HG03025 (cell line): ENCODE results near the gene C22orf42.
"Not testable (repeated sequence)": the region's sequence is repeated elsewhere in the genome, so short reads cannot be mapped to it uniquely, and the experiment has no call there.

ENCODE experiments used
- ATAC-seq: cut with Tn5 transposase; IDR thresholded peaks from one replicate; pipeline ENCODE4 v1.9.1; 2021; ENCODE audit warnings: mild to moderate bottlenecking, moderate library complexity; ENCODE audit not compliant: unreplicated experiment, low FRiP score

Gene C22orf42

DNA sequence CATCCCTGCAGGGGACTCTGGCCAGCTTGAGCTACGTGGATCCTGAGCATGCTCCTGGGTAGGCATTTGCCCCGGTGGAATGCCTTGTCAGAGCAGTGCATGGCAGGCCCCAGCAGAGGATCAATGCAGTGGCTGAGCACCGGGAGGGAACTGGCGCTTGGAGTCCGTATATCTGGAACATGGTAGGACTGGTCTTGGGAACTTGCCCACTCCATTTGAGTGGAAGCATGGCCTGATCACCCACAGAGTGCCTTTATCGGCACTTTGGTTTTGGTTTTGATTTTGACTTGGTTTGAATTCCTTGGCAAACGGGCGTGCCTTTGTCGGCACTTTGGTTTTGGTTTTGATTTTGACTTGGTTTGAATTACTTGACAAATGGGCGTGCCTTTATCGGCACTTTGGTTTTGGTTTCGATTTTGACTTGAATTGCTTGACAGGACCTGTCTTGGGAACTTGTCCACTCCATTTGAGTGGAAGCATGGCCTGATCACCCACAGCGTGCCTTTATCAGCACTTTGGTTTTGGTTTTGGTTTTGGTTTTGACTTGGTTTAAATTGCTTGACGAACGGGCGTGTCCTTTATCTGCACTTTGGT lies 21.3 kb downstream of the C22orf42 start:
- not testable (repeated sequence) for ATAC-seq

DNA sequence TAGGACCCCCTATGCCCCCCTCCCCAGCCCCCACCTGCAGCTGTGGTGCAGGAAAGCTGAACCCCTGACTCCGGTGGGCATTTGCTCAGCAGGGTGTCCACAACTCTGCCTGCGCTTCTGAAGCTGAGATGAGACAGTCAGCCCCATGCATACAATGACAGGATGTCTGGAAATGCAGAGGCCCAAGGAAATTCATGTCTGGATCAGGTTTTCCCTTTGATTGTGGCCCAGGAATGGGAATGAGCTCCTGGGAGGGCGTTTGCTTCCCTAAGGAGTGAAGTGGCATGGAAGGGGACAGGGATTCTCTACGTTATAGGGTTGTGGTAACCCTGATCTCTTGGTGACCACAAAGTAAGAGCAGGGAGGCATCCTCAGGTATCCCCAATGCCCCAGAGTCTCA lies 22.2 kb downstream of the C22orf42 start:
- ATAC-seq, result not testable (repeated sequence)

DNA sequence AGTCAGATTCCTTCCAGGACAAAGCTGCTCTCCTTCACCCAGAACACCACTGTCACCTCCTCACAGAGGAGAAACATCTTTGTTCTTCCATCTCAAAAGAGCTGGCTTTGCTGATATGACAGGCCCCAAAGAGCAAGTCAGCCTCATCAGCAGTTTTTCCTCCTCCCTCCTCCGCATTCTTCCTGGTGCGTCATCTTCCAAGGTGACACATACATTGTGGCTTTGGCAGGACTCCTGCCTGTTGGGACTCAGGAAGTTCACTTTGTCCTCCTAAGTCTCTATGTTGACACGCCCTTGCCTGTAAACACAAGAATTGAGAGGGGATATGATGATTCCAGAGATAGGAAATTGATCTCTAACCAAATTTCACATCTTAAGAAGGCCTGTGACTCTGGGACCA lies 23.1 kb downstream of the C22orf42 start:
- ATAC-seq, result not testable (repeated sequence)

DNA sequence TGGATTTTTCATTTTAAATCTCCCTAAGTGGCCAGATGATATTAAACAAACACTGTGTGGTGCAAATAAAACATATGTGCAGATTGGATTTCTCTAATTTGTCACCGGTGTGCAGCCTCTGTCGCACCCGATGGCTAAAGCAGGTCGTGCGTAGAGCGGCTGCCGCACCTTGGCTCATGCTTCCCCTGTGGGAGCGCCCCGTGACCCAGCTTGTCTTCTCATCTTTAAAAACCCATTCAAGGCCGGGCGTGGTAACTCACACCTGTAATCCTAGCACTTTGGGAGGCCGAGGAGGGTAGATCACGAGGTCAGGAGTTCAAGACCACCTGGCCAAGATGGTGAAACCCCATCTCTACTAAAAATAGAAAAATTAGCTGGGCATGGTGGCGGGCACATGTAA lies 24.3 kb downstream of the C22orf42 start:
- not testable (repeated sequence) for ATAC-seq

DNA sequence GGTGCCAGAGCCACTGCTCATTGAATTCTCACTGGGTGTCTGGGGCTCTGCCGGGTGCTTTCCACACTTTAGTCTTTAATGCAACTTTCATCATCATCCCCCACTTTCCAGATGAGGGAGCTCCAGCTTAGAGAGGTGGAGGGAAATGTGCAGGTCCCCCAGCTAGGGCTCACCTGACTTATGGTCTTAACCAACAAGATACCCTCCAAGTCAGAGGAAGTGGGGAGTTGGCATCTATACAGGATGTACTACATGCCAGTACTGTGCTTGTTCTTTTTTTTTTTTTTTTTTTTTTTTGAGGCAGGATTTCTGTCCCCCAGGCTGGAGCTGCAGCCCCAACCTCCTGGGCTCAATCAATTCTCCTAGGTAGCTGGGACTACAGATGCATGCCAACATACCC lies 26.3 kb downstream of the C22orf42 start:
- ATAC-seq, result no peak

DNA sequence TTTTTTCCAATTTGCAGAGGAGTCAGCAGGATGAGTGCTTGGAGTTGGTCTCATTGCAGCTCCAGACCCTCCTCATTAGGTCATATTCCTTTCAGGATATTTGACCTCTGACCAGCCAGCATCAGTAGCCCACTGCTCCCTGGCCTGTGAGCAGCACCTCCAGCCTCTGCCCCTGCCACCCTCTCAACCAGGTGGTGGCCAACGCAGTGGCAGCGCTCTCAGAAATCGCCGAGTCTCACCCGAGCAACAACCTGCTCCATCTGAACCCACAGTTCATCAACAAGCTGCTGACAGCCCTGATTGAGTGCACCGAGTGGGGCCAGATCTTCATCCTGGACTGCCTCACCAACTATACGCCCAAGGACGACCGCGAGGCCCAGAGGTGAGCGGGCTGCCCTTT lies 27.0 kb downstream of the C22orf42 start:
- ATAC-seq, result no peak

DNA sequence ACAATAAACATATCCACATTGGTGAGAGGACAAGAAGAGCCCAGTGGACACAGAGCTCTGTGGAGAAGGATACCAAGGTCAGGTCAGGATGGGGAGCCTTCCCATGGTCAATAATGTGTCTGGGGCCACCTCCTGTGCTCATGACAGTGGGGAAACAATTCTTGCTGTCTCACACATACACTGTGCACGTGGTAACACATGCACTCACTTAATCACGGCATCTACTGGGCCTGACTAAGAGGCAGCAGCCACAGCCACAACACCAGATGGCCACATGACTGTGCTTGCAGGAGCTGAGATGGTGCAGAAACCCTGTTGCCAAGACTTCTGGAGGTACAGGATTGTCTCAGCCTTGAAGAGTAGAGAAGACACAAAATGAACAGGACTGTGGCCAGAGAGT lies 28.6 kb downstream of the C22orf42 start:
- ATAC-seq, result no peak

DNA sequence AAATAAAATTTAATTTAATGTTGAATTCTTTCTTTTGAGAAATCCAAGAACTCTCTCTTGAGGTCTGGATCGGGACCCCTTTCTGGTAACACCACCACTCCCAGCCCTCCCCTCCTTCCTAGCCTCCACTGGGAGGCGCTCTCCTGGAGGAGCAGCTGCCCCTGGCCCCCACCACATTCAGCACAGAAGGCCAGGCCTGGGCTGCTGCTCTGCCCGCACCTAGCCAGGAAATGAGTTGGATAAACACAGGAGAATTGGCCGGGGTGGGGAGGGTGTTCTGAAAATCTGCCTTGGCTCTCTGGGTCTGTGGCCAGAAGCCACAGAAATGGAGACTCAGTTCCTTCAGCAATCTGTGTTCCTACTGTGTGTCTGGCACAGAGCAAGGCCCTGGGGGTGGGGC lies 31.2 kb downstream of the C22orf42 start:
- no peak for ATAC-seq

DNA sequence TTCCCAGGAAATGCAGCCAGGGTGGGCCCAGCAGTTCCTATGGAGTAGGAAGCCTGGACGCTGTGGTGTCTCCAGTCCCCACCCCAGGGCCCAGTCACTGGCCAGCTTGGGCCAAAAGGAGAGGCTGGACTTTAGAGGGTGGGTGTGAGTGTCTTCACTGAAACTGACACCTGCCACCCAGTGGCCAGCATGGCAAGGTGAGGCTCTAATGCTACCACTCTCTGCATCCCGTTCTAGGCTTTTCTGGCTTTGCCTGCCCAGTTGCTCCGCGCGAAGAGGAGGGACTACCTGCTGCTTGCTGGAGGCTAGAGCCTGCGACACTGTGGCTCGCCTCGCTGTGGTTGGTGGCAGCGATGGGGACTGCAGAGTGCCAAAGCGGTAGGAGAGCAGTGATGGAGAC lies 35.4 kb downstream of the C22orf42 start:
- no peak for ATAC-seq

DNA sequence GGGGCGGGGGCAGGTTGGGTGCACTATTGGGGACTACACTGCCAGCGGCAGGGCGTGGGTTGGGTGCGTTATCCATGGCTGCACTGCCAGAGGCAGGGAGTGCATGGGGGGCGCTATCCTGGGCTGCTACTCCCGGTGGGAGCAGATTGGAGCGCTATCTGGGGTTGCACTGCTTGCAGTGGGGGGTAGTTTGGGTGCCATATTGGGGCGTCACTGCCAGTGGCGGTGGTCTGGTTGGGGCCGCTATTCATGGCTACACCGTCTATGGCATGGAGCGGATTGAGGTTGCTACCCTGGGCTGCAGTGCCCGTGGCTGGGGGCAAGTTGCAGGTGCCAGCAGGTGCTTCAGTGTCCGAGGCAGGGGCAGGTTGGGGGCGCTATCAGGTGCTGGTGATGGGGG lies 36.2 kb downstream of the C22orf42 start:
- ATAC-seq, result no peak

DNA sequence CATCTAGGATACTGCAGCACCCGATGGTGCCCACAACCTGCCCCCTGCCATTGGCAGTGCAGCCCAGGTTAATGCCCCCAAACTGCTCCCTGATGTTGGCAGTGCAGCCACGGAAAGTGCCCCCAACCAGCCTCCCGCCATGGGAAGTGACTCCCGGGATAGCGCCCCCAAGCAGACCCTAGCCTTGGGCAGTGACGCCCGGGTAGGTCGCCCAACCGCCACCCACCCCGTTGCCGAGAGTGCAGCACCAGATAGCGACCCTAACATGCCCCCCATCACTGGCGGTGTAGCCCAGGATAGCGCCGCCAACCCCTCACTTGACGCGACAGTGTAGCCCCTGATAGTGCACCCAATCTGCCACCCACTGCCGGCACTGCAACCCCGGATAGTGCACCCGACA lies 38.5 kb downstream of the C22orf42 start:
- no peak for ATAC-seq

DNA sequence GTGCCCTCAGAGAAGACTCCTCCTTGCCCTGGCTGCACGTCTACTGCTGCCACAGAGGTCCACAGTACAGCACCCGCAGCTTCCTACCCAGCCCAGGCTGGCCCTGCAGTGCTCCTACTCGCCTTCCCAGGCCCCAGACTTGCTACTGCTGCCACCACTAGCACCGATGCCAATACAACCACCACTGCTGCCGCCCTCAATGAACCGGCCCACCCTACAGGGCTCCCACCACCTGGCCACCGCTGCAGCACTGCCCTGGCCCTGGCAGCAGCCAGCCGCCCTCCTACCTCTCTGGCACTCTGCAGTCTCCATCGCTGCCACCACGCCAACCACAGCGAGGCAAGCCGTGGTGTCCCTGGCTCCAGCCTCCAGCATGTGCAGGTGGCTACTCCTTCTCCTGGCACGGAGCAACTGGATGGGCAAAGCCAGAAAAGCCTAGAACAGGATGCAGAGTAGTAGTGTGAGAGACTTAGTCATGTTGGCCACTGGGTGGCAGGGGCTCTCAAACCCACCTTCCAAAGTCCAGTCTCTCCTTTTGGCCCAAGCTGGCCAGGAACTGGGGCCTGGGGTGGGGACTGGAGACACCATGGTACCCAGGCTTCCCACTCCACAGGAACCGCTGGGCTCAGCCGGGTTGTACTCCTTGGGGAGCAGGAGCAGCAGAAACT lies 39.4 kb downstream of the C22orf42 start:
- no peak for ATAC-seq

DNA sequence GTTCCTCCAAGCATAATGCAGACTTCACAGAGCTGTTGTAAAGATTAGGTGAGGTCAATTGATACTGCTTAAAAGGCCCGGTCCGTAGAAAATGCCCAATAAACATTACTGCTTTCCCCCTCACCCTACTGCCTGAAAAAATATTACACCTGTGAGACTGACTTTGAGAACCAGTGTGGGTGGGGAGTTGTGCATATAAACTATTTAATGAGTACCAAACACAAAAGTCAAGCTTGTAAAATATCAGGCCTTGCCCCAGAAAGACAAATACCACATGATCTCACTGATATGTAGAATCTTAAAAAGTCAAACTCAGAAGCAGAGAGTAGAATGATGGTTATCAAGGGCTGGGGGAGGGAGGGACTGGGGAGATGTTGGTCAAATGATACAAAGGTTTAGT lies 46.7 kb downstream of the C22orf42 start:
- no peak for ATAC-seq

DNA sequence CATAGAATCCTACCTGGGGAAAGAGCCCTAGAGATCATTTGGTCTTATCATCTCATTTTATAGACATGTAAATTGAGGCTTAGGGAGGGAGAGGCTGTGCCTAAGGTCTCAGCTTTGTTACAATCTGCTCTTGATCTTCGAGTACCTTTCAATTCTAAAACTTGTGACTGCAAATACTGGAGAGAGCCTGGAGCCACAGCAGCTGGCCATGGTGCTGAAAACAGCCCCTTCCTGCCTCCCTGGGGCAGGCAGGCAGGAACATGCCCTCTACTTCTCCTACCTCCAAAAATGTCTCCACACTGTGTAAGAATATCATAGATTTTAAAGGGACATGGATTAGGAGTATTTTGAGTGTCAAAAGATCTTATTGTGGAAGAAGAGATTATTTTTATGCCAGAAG lies 52.2 kb downstream of the C22orf42 start:
- ATAC-seq, result no peak

DNA sequence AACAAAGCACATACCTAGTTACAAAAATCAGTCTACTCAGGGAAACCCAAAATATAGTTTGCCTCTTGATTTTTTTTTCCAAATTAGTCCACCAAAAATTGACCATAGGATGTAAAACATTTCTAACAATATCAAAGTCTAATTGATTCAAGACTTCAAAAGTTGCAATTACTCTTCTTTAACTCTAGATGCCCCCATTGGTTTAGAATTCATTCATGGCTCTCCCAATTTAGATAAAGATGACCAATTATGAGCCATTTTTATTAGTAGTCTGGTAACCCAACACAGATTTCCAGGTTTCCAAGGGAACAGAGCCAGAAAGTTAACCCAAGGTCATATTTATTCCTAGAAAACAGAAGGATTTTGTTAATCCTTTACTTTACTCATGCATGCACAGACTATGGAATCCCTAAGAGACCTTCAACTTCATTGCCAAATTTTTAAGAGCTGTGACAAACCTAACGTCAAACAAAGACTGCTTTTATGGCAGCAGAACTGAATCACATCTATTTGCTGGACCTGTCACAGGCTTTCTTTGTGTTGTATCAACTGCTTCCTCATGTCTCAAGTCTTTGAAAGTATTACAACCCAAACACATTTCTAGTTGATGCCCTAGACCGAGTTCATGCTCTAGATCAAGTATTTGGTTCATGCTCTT lies 55.3 kb downstream of the C22orf42 start:
- ATAC-seq, result no peak

DNA sequence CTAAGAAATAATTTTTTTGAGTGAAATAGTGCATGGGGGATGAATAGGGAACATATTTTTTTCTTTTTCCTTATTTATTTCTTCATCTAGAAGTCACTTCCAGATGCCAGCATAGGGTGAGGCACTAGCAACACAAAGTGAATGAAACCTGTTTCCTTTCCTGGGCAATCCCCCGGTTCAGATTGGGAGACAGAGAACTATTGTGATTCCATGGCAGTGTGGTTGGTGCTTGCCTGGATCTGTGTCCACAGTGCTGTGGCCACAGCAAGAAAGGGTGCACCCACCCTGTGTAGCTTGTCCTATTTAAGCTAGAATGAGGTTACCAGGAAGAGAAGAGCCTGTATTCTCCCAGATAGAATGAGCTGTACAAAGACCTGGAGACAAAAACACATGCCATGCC lies 58.4 kb downstream of the C22orf42 start:
- no peak for ATAC-seq
